HepG2 (cell line): ENCODE data around the gene STK32C. TPM values are rescaled to one million over a fixed set of nuclear protein-coding genes. Genes with fewer than 3 reads are reported as not detected.

ENCODE experiments used
- ATAC-seq: fragments of 200-7000 bp; cut with Tn5 transposase; 3 replicates; pipeline ENCODE4 v1.9.1; 2020; ENCODE audit warnings: mild to moderate bottlenecking, moderate library complexity
- BruUV-seq: library from RNA; stranded (reverse); fragments of 400-500 nt; replicated peaks from 2 replicates; lab custom pipeline; 2021; lab: Mats Ljungman, UMichigan
- CTCF ChIA-PET: fragments of 300-600 bp; formaldehyde crosslinking; extraction: SDS; loops from one replicate; lab custom pipeline; 2021; ENCODE audit warnings: low total read pairs, inconsistent platforms, low intra/inter-chr PET ratio; lab: Yijun Ruan, JAX
- POLR2A ChIA-PET: fragments of 350-600 bp; sonication (Branson Sonifier 250); formaldehyde crosslinking; loops from one replicate; lab custom pipeline; 2020; ENCODE audit warnings: antibody characterized with exemption, inconsistent platforms; lab: Yijun Ruan, JAX
- DNase-seq: peaks from one replicate; pipeline ENCODE4 v3.0.0-alpha.2; 2015; ENCODE audit warnings: low spot score
- FAIRE-seq: peaks from 3 replicates; lab custom pipeline; 2011; peaks lifted over from hg19 to GRCh38; lab: Jason Lieb, UNC
- H2AFZ ChIP-seq: one replicate; pipeline ENCODE4 v1.6.1; 2011; ENCODE audit warnings: low read length, inconsistent platforms
- H3K27ac ChIP-seq: fragments of 300-600 bp; 3 replicates; pipeline ENCODE4 v1.8.0; 2011; ENCODE audit warnings: mixed run types, mild to moderate bottlenecking, mixed read lengths, low read length, inconsistent platforms; ENCODE audit not compliant: insufficient read depth; ENCODE audit errors: extremely low read length
- H3K27me3 ChIP-seq, 2 experiments: fragments of 200-600 bp in 1 of 2; 2 replicates in 1 of 2; 3 replicates in 1 of 2; pipeline versions ENCODE4 v1.6.0 to v1.8.0; 2011; ENCODE audit warnings: low read length in 2 of 2, mild to moderate bottlenecking in 2 of 2, moderate library complexity in 2 of 2, inconsistent platforms in 1 of 2; ENCODE audit not compliant: insufficient read depth in 2 of 2, control insufficient read depth in 1 of 2
- H3K36me3 ChIP-seq, 2 experiments: fragments of 200-600 bp in 1 of 2; replicated peaks in 1 of 2; 2 replicates in 1 of 2; 3 replicates in 1 of 2; pipeline versions ENCODE4 v1.5.1 to v1.8.0; 2011; ENCODE audit warnings: low read length in 2 of 2, inconsistent platforms in 1 of 2; ENCODE audit not compliant: insufficient read depth in 2 of 2, control insufficient read depth in 1 of 2
- H3K4me1 ChIP-seq: 2 replicates; pipeline ENCODE4 v1.5.1; 2012; ENCODE audit warnings: low read length, inconsistent platforms; ENCODE audit not compliant: insufficient read depth
- H3K4me2 ChIP-seq: 2 replicates; pipeline ENCODE4 v1.6.0; 2011; ENCODE audit warnings: low read depth, low read length, inconsistent platforms
- H3K4me3 ChIP-seq, 3 experiments: fragments of 200-600 bp in 1 of 3; sonication (generic), shearing (Covaris generic) in 1 of 3; replicated peaks in 1 of 3; 2 replicates each; pipeline ENCODE4 v1.5.1; 2011 to 2016; ENCODE audit warnings: low read length in 3 of 3, inconsistent platforms in 2 of 3, low read depth in 2 of 3, mild to moderate bottlenecking in 2 of 3, control low read depth in 1 of 3, mixed read lengths in 1 of 3; ENCODE audit not compliant: insufficient read depth in 1 of 3
- H3K79me2 ChIP-seq: one replicate; pipeline ENCODE4 v1.6.1; 2011; ENCODE audit warnings: low read length, inconsistent platforms; ENCODE audit not compliant: insufficient read depth
- H3K9ac ChIP-seq: 2 replicates; pipeline ENCODE4 v1.6.0; 2011; ENCODE audit warnings: mild to moderate bottlenecking, low read depth, low read length, inconsistent platforms; ENCODE audit not compliant: insufficient read depth
- H3K9me3 ChIP-seq: 2 replicates; pipeline ENCODE4 v1.5.1; 2012; ENCODE audit warnings: mild to moderate bottlenecking, low read length
- H4K20me1 ChIP-seq: 2 replicates; pipeline ENCODE4 v1.6.0; 2011; ENCODE audit warnings: inconsistent platforms, mild to moderate bottlenecking, low read length, moderate library complexity; ENCODE audit not compliant: insufficient read depth
- FOXK1 ChIP-seq: sonication (generic); formaldehyde crosslinking; IDR thresholded peaks from 2 replicates; pipeline ENCODE4 v1.4.0; 2020; ENCODE audit warnings: low read depth, missing genetic modification reagents, borderline replicate concordance
- FOXP4 ChIP-seq: sonication (generic); formaldehyde crosslinking; IDR thresholded peaks from 2 replicates; pipeline ENCODE4 v1.4.0; 2020; ENCODE audit warnings: missing genetic modification reagents
- HNF4G ChIP-seq, 2 experiments: sonication (generic) in 1 of 2; formaldehyde crosslinking in 1 of 2; IDR thresholded peaks; 2 replicates each; pipeline versions ENCODE4 v1.4.0 to v1.6.1; 2011 to 2020; ENCODE audit warnings: borderline replicate concordance in 2 of 2, low read depth in 2 of 2, mild to moderate bottlenecking in 2 of 2, low read length in 1 of 2, missing genetic modification reagents in 1 of 2, moderate library complexity in 1 of 2
- HOXA7 ChIP-seq: sonication (generic); formaldehyde crosslinking; IDR thresholded peaks from 2 replicates; pipeline ENCODE4 v1.8.1; 2022; ENCODE audit warnings: mild to moderate bottlenecking, missing genetic modification reagents, moderate library complexity
- JARID2 ChIP-seq: sonication (generic); formaldehyde crosslinking; IDR thresholded peaks from 2 replicates; pipeline ENCODE4 v1.8.1; 2023; ENCODE audit warnings: missing genetic modification reagents, inconsistent platforms; ENCODE audit not compliant: insufficient replicate concordance
- MLX ChIP-seq: IDR thresholded peaks from 2 replicates; pipeline ENCODE4 v1.6.1; 2016
- MTA3 ChIP-seq: sonication (generic); formaldehyde crosslinking; IDR thresholded peaks from 2 replicates; pipeline ENCODE4 v1.4.0; 2020; ENCODE audit warnings: missing genetic modification reagents
- MYNN ChIP-seq: sonication (generic); formaldehyde crosslinking; IDR thresholded peaks from 2 replicates; pipeline ENCODE4 v1.4.0; 2020; ENCODE audit warnings: mild to moderate bottlenecking, low read depth, missing genetic modification reagents
- SNAPC5 ChIP-seq: sonication (generic); formaldehyde crosslinking; IDR thresholded peaks from 2 replicates; pipeline ENCODE4 v1.8.1; 2023; ENCODE audit warnings: mild to moderate bottlenecking, missing genetic modification reagents, borderline replicate concordance
- SRSF1 ChIP-seq: fragments of 200-400 bp; formaldehyde crosslinking; optimal IDR thresholded peaks from 2 replicates; pipeline ENCODE3; 2017; ENCODE audit warnings: mild to moderate bottlenecking, low read depth, low read length, moderate library complexity
- ZFAT ChIP-seq: sonication (generic); formaldehyde crosslinking; conservative IDR thresholded peaks from 2 replicates; pipeline ENCODE4 v1.8.1; 2023; ENCODE audit warnings: missing genetic modification reagents, inconsistent platforms
- ZMAT3 ChIP-seq: sonication (generic); formaldehyde crosslinking; conservative IDR thresholded peaks from 2 replicates; pipeline ENCODE4 v1.7.0; 2021; ENCODE audit warnings: missing genetic modification reagents
- ZNF383 ChIP-seq: sonication (generic); formaldehyde crosslinking; IDR thresholded peaks from 2 replicates; pipeline ENCODE4 v1.4.0; 2020; ENCODE audit warnings: missing genetic modification reagents, mild to moderate bottlenecking, borderline replicate concordance
- WGBS: methylation state at CpG from one replicate; pipeline ENCODE4 v1.1.6; 2017; ENCODE audit warnings: low lambda C conversion rate; 5-methylcytosine and 5-hydroxymethylcytosine counted together
- in situ Hi-C: cut with HindIII; loops from 2 replicates; pipeline ENCODE4 v1.10.0; 2017; ENCODE audit warnings: low pct_unique_long_range_greater_than_20kb; ENCODE audit not compliant: extremely low pct_ligation_motif_present
- intact Hi-C: fragments of 100-400 bp; cut with micrococcal nuclease; formaldehyde crosslinking; loops from one replicate; pipeline ENCODE4 v1.10.0; 2022; ENCODE audit not compliant: unreplicated experiment
- polyA plus RNA-seq, 8 experiments: library from polyadenylated mRNA; depleted of rRNA in 3 of 8; stranded (reverse) in 7 of 8; unstranded in 1 of 8; fragments of >200 nt; fragmentation: Illumina TruSeq in 4 of 8; extraction: Trizol in 4 of 8; gene quantifications; 2 replicates each; pipeline versions ENCODE4 v1.2.1 to v1.2.3, GENCODE V29; 2011 to 2016; ENCODE audit warnings: low read depth in 4 of 8, missing spikeins in 1 of 8, mixed read lengths in 1 of 8; ENCODE audit not compliant: insufficient read depth in 1 of 8
- total RNA-seq, 5 experiments: library from RNA; depleted of rRNA; stranded (reverse); fragments of >200 nt; fragmentation: Illumina TruSeq; extraction: Trizol; gene quantifications; 2 replicates each; pipeline ENCODE4 v1.2.3, GENCODE V29; 2016; ENCODE audit warnings: low read depth in 1 of 5

STK32C gene
- total and polyA plus RNA-seq, 2 of the 13 experiments (the other 11 are each of a cell fraction or from before 2014, with no cell fraction given) = 10.9 to 19.4 TPM

- Histone ChIP-seq H3K27me3 (no peaks in the 10 kb centered on the region; a peak in 1 of 5 replicates), H3K9me3 (no peaks in the 10 kb centered on the region), H3K9ac (no peak overlapping the region), H3K27ac (no peak overlapping the region), H3K4me3 (no peak overlapping the region), H3K36me3 (no peaks in the 10 kb centered on the region), H2AFZ (no peak overlapping the region), H3K79me2 (no peaks in the 10 kb centered on the region), H3K4me1 (peaks cover 12% of the 10 kb centered on the region; the same call in 1 of the 2 replicates), H3K4me2 (no peak overlapping the region), H4K20me1 (no peaks in the 10 kb centered on the region; the same call in 1 of the 2 replicates)
- TF ChIP-seq SRSF1 = no peak
- TF ChIP-seq SNAPC5 (CRISPR knock-in tag) = no peak
- no peak for TF ChIP-seq HNF4G (IDR thresholded peaks at IDR 0.05; ENCODE audit: borderline replicate concordance, low read depth, low read length)
- no peak for TF ChIP-seq HNF4G (CRISPR knock-in tag; IDR thresholded peaks at IDR 0.05; ENCODE audit: borderline replicate concordance, low read depth)
- no peak for TF ChIP-seq ZFAT
- in situ Hi-C loops = no loop called here
- ChIA-PET POLR2A (no interaction called here), CTCF (no interaction called here)
- BruUV-seq = no TSS peak
- FAIRE-seq (no peak), ATAC-seq (no peak), DNase-seq (no peak)
- intact Hi-C loops = no loop called here
- WGBS = 89% methylated on average over 9 of the region's 9 CpGs
Measured at GRCh38 chr10:132263866-132264265, 43.9 kb downstream of the STK32C start.

GRCh38 chr10:132259702-132260482, 47.9 kb downstream of the STK32C start:
- Histone ChIP-seq H3K79me2 (no peaks in the 10 kb centered on the region), H3K27ac (no peak overlapping the region), H3K36me3 (no peaks in the 10 kb centered on the region), H3K4me1 (peaks cover 11% of the 10 kb centered on the region), H4K20me1 (no peaks in the 10 kb centered on the region), H3K4me3 (no peak overlapping the region), H3K27me3 (no peaks in the 10 kb centered on the region), H2AFZ (no peak overlapping the region), H3K9ac (no peak overlapping the region), H3K4me2 (no peak overlapping the region), H3K9me3 (no peaks in the 10 kb centered on the region)
- no TSS peak for BruUV-seq
- ChIA-PET CTCF (no interaction called here), POLR2A (no interaction called here)
- intact Hi-C loops (no loop called here), in situ Hi-C loops (no loop called here)
- FAIRE-seq = no peak
- 91% methylated on average over 23 of the region's 27 CpGs for WGBS
- DNase-seq = no peak
- no peak for ATAC-seq
- TF ChIP-seq MYNN (no peak), JARID2 (no peak), MLX (CRISPR knock-in tag) (no peak), ZNF383 (no peak), FOXK1 (no peak), HOXA7 (CRISPR knock-in tag) (no peak), FOXP4 (CRISPR knock-in tag) (no peak), MTA3 (no peak), ZMAT3 (no peak)
